Purkinje cell (primary cell): ENCODE data around the gene PGS1. TPM values are rescaled to one million over a fixed set of nuclear protein-coding genes. Genes with fewer than 3 reads are reported as not detected.

ENCODE experiments used
- polyA plus RNA-seq: library from polyadenylated mRNA; unstranded; fragments of >200 nt; fragmentation: Nextera tagmentation; gene quantifications from 2 replicates; pipeline ENCODE4 v1.2.1, GENCODE V29; 2014

The PGS1 gene
- polyA plus RNA-seq = 8.0 TPM in 2 replicates

DNA sequence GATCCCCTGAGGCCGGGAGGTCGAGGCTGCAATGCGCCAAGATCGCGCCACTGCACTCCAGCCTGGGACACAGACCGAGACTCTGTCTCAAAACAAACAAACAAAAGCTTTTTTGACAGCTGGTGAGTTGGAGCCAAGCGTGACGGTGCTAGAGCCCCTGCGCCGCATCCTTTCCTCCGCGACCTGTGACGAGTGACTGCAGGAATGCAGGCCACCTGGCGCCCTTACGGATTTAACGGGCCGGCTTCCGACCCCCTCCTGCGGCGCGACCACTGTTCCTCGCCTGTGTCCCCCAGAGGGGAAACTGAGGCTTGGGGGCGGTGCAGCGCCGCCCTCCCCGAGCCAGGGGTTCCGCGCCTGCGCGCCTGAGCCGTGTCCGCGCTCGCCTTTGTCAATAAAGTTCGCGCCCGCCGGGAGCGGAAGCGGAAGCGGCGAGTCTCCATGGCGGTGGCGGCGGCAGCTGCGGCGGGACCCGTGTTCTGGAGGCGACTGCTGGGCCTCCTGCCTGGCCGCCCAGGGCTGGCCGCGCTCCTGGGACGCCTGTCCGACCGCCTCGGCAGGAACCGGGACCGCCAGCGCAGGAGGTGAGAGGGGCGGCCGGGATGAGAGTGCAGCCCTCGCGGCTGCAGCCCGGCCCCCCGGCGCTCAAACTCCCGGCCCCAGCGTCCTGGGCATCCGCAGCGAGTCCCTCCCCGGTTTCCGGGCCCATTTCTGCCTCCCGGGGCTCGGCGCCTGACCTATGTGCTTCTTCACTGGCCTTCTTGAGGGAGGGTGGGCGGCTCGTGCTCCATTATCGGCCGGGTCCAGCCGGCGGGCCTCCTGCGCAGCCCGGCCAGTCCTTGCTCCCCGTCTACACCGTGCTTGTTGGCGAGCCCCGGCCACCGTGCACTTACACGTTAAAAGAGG is at the start of gene PGS1:
Gene PGS1, plus strand, starts transcription at position 425 of the 906 bp plus-strand sequence. Its CDS starts 17 bp downstream, at position 442.

DNA sequence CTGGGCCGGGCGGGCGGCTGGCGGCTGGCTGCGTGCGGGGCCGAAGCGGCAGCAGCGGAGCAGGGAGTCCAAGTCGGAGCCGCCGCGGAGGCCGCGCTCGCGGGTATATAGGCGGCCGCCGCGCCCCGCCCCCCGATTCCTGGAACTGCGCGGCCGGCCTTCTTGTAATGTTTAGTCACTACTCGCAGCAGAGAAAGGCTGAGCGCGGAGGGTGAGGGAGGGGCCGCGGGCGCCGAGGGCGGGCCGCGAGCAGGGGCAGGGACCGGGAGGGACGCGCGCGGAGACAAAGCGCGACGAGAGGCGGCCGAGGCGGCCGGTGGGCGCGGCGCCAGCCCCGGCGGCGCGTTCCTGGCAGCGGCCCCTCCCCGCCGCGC is 18.5 kb upstream of the PGS1 start, which contains the start of gene SOCS3:
Gene SOCS3, minus strand, starts transcription at position 81 of the 374 bp plus-strand sequence. CDS start 982 bp downstream, outside the sequence.

Other genes with a start within 250 kb of the PGS1 start
- not detected in 2 replicates for gene TMC6, start 249.9 kb upstream of the PGS1 start, polyA plus RNA-seq
- not detected in 2 replicates for gene TMC8, start 247.9 kb upstream of the PGS1 start, polyA plus RNA-seq
- not detected in 2 replicates for gene C17orf99, start 232.3 kb upstream of the PGS1 start, polyA plus RNA-seq
- gene SYNGR2, start 210.1 kb upstream of the PGS1 start, polyA plus RNA-seq = 2.4 TPM in 1 of 2 replicates, not detected in the other
- gene TK1, start 191.6 kb upstream of the PGS1 start, polyA plus RNA-seq = 1.0 and 1.1 TPM in 2 replicates
- gene AFMID, start 191.3 kb upstream of the PGS1 start, polyA plus RNA-seq = 37.2 and 49.1 TPM in 2 replicates
- 0.51 TPM in 1 of 2 replicates, not detected in the other for gene BIRC5, start 164.4 kb upstream of the PGS1 start, polyA plus RNA-seq
- not detected in 2 replicates for gene TMEM235, start 147.0 kb upstream of the PGS1 start, polyA plus RNA-seq
- gene SOCS3, start 18.6 kb upstream of the PGS1 start, polyA plus RNA-seq = not detected in 2 replicates
- 1.0 TPM in 1 of 2 replicates, not detected in the other for gene DNAH17, start 198.7 kb downstream of the PGS1 start, polyA plus RNA-seq